SU-DHL-6 (cell line): Measurements from ENCODE around the gene OR9A2.

ENCODE experiments used
- H2AFZ ChIP-seq: fragments of 200-600 bp; sonication (generic); 2 replicates; pipeline ENCODE4 v1.6.1; 2014; ENCODE audit warnings: low read depth, mild to moderate bottlenecking, moderate library complexity, mixed read lengths, antibody characterized with exemption, low read length; ENCODE audit not compliant: severe bottlenecking
- H3F3A ChIP-seq: fragments of 200-600 bp; shearing (Covaris generic); 2 replicates; pipeline ENCODE4 v1.6.0; 2016; ENCODE audit warnings: antibody characterized with exemption, mild to moderate bottlenecking; ENCODE audit not compliant: insufficient read depth
- H3K27ac ChIP-seq: fragments of 200-600 bp; sonication (generic); 2 replicates; pipeline ENCODE4 v1.5.1; 2016; ENCODE audit warnings: low read depth, mild to moderate bottlenecking, low read length, moderate library complexity, mixed read lengths
- H3K27me3 ChIP-seq: fragments of 200-600 bp; sonication (generic), shearing (Covaris generic); 2 replicates; pipeline ENCODE4 v1.6.0; 2014; ENCODE audit warnings: mild to moderate bottlenecking, low read length
- H3K36me3 ChIP-seq: fragments of 200-600 bp; sonication (generic); 2 replicates; pipeline ENCODE4 v1.6.1; 2014; ENCODE audit warnings: mild to moderate bottlenecking, low read length, mixed read lengths
- H3K4me2 ChIP-seq: fragments of 300-600, 200-600 bp; shearing (Covaris generic), sonication (generic); 2 replicates; pipeline ENCODE4 v1.6.0; 2014; ENCODE audit warnings: low read length, low read depth, mild to moderate bottlenecking; ENCODE audit not compliant: poor library complexity, severe bottlenecking
- H3K4me3 ChIP-seq: fragments of 200-600 bp; sonication (generic); 2 replicates; pipeline ENCODE4 v1.5.1; 2014; ENCODE audit warnings: antibody characterized with exemption, low read length, mild to moderate bottlenecking, mixed read lengths; ENCODE audit not compliant: insufficient read depth, poor library complexity, severe bottlenecking
- H3K79me2 ChIP-seq: fragments of 200-600 bp; sonication (generic); 2 replicates; pipeline ENCODE4 v1.6.1; 2014; ENCODE audit warnings: mild to moderate bottlenecking, low read length, moderate library complexity; ENCODE audit not compliant: insufficient read depth
- H3K9ac ChIP-seq: fragments of 200-600 bp; sonication (generic); 2 replicates; pipeline ENCODE4 v1.7.0; 2014; ENCODE audit warnings: mild to moderate bottlenecking, low read length
- H3K9me2 ChIP-seq: fragments of 200-600 bp; sonication (generic); replicated peaks from 2 replicates; pipeline ENCODE4 v1.6.1; 2014; ENCODE audit warnings: low read length; ENCODE audit not compliant: insufficient read depth
- H3K9me3 ChIP-seq: fragments of 200-600 bp; sonication (generic); 2 replicates; pipeline ENCODE4 v1.6.1; 2014; ENCODE audit warnings: low read length, mixed read lengths; ENCODE audit not compliant: insufficient read depth
- H4K20me1 ChIP-seq: fragments of 200-600 bp; sonication (generic); 2 replicates; pipeline ENCODE4 v1.6.1; 2014; ENCODE audit warnings: low read depth, mild to moderate bottlenecking, antibody characterized with exemption, low read length, moderate library complexity, mixed read lengths
- EZH2phosphoT487 ChIP-seq: fragments of 200-600 bp; sonication (generic), shearing (Covaris generic); conservative IDR thresholded peaks from 2 replicates; pipeline ENCODE4 v1.6.1; 2018; ENCODE audit warnings: mild to moderate bottlenecking, antibody characterized with exemption, low read length, moderate library complexity, mixed read lengths
- TF ChIP-seq, protein P1 (sequence below): fragments of 200-600 bp; sonication (generic); IDR thresholded peaks from one replicate; pipeline ENCODE4 v1.5.1; 2017; ENCODE audit warnings: antibody characterized with exemption, mild to moderate bottlenecking, low read length, moderate library complexity; ENCODE audit not compliant: insufficient read depth, poor library complexity, severe bottlenecking

The OR9A2 gene

DNA sequence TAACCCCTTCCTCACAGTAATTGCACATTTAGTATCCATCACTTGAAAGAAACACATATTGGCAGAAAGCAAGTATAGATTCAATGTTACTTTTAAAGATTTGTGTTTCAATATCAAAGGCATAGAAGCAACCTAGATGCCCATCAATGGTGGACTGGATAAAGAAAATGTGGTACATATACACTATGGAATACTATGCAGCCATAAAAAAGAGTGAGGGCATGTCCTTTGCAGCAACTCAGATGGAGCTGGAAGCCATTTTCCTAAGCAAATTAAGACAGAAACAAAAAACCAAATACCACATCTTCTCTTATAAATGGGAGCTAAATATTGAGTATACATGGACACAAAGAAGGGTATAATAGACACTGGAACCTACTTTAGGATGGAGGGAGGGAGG lies 28.8 kb upstream of the OR9A2 start:
- no peaks in the 10 kb centered on the region for H3K9me2 ChIP-seq
- no peak overlapping the region for H3K9ac ChIP-seq
- H3K27ac ChIP-seq = no peak overlapping the region
- H3K4me2 ChIP-seq = no peak overlapping the region
- no peaks in the 10 kb centered on the region for H3K27me3 ChIP-seq
- H3K79me2 ChIP-seq = no peaks in the 10 kb centered on the region
- no peak for TF ChIP-seq EZH2phosphoT487
- TF ChIP-seq, protein P1, sequence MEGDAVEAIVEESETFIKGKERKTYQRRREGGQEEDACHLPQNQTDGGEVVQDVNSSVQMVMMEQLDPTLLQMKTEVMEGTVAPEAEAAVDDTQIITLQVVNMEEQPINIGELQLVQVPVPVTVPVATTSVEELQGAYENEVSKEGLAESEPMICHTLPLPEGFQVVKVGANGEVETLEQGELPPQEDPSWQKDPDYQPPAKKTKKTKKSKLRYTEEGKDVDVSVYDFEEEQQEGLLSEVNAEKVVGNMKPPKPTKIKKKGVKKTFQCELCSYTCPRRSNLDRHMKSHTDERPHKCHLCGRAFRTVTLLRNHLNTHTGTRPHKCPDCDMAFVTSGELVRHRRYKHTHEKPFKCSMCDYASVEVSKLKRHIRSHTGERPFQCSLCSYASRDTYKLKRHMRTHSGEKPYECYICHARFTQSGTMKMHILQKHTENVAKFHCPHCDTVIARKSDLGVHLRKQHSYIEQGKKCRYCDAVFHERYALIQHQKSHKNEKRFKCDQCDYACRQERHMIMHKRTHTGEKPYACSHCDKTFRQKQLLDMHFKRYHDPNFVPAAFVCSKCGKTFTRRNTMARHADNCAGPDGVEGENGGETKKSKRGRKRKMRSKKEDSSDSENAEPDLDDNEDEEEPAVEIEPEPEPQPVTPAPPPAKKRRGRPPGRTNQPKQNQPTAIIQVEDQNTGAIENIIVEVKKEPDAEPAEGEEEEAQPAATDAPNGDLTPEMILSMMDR = no peak
- no peaks in the 10 kb centered on the region for H3K9me3 ChIP-seq
- H3K36me3 ChIP-seq = no peaks in the 10 kb centered on the region
- H3F3A ChIP-seq = no peaks in the 10 kb centered on the region
- no peak overlapping the region for H2AFZ ChIP-seq
- H3K4me3 ChIP-seq = no peak overlapping the region
- no peaks in the 10 kb centered on the region for H4K20me1 ChIP-seq

DNA sequence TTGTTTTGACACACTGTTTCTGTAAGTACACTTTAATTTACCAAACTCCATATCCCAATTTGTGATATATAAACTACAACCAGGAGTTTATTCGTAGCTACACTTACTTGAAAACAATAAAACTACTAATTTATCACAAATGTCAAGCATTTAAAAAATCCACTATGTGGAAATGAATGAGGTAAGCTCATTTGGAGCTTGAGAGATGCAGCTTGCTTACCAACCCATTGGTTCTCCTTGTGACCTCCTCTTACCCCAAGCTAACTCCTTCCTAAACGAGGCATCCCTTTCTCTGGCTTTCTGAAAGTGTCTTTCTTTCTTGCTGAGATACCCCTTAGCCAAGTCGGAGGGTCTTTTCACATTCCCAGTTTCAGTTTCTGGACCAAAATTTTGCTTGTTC lies 27.7 kb upstream of the OR9A2 start:
- H3F3A ChIP-seq = no peaks in the 10 kb centered on the region
- no peaks in the 10 kb centered on the region for H3K27me3 ChIP-seq
- TF ChIP-seq, protein P1 = no peak
- TF ChIP-seq EZH2phosphoT487 = no peak
- H3K4me2 ChIP-seq = no peak overlapping the region
- H4K20me1 ChIP-seq = no peaks in the 10 kb centered on the region
- no peaks in the 10 kb centered on the region for H3K36me3 ChIP-seq
- H3K9me3 ChIP-seq = no peaks in the 10 kb centered on the region
- no peaks in the 10 kb centered on the region for H3K9me2 ChIP-seq
- H2AFZ ChIP-seq = no peak overlapping the region
- H3K9ac ChIP-seq = no peak overlapping the region
- H3K79me2 ChIP-seq = no peaks in the 10 kb centered on the region
- H3K27ac ChIP-seq = no peak overlapping the region
- no peak overlapping the region for H3K4me3 ChIP-seq

DNA sequence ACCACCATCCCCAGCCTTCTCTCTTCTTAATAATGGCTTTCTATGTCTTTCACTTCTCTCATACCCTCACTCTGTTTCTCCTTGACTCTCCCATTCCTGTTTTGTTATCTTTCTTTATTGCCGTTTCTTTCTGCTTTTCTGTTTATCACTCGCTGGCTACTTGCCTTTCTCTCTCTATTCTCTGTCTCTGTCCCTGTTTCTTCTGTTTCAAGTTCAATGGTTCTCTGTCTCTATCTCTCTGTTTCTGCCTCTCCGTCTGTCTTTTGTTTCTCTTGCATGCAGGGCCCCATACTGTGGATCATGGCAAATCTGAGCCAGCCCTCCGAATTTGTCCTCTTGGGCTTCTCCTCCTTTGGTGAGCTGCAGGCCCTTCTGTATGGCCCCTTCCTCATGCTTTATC lies 25.1 kb upstream of the OR9A2 start, which contains the start of gene OR6V1:
Gene OR6V1 (plus strand): TSS at position 301 of the 400 bp plus-strand sequence. CDS start 0 bp downstream, at position 301.
- Histone ChIP-seq H3F3A (no peaks in the 10 kb centered on the region), H3K9ac (no peak within 1 kb of the TSS), H3K27me3 (no peaks in the 10 kb centered on the region), H3K9me3 (no peaks in the 10 kb centered on the region), H4K20me1 (no peaks in the 10 kb centered on the region), H2AFZ (no peak within 1 kb of the TSS), H3K79me2 (no peaks in the 10 kb centered on the region), H3K36me3 (no peaks in the 10 kb centered on the region), H3K27ac (no peak within 1 kb of the TSS), H3K9me2 (no peaks in the 10 kb centered on the region), H3K4me3 (no peak within 1 kb of the TSS), H3K4me2 (no peak within 1 kb of the TSS)
- no peak for TF ChIP-seq EZH2phosphoT487
- TF ChIP-seq, protein P1 = no peak

DNA sequence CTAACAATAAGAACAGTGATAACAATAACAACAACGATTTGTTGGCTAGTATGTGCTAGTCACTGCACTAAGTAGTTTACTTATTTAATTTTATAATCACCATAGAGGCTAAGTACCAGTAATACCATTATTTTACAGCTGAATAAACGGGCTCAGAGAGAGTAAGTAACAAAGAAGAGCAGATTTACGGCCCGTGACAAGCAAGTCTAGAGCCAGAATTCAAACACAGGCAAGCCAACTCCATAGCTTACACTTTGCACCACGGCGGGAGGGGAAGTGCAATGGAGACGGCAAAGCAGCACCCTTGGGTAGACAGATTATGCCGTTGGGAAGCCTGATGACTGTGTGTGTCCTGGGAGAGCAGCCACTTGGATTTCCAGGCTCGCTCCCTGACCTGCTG lies 24.0 kb upstream of the OR9A2 start:
- Histone ChIP-seq H3K79me2 (no peaks in the 10 kb centered on the region), H3K27me3 (no peaks in the 10 kb centered on the region), H3K9ac (no peak overlapping the region), H3F3A (no peaks in the 10 kb centered on the region), H3K4me2 (no peak overlapping the region), H3K9me2 (no peaks in the 10 kb centered on the region), H3K4me3 (no peak overlapping the region), H3K9me3 (no peaks in the 10 kb centered on the region), H3K27ac (no peak overlapping the region), H4K20me1 (no peaks in the 10 kb centered on the region), H2AFZ (no peak overlapping the region), H3K36me3 (no peaks in the 10 kb centered on the region)
- no peak for TF ChIP-seq EZH2phosphoT487
